GM18508 (cell line): ENCODE measurements around the gene NR1H3.

Experiments used
- ATAC-seq: cut with Tn5 transposase; IDR thresholded peaks from one replicate; pipeline ENCODE4 v1.9.1; 2021; ENCODE audit warnings: moderate number of reproducible peaks; ENCODE audit not compliant: insufficient read depth, unreplicated experiment

The NR1H3 gene

GRCh38 chr11:47268448-47269001 is 10.7 kb downstream of the NR1H3 start:
- no peak for ATAC-seq

- ATAC-seq, result no peak
Observed at GRCh38 chr11:47269002-47269828, 11.4 kb downstream of the NR1H3 start.

DNA sequence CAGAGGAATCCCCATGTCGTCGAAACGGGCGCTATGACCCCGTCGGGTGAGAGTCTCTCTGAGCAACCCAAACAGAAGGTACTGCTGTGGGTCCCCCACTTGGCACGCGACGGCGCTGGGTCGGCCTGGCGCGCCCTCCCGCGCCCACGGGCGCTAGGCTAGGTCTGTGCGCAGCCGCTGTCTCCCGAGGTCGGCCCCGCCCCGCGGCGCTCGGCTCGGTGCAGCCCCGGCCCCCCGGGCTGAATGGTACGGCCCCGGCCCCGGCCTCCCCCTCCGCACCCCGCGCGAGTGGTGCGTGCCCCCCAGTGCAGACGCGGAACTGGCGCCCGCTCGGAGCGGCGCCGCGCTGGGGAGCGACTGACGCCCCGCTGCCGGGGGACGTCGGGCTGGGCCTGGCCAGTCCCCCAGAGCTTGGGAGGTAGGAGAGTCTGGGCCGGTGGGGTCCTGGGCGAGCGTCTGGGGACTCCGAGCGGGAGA is 12.1 kb downstream of the NR1H3 start, which contains the start of gene MADD:
Gene MADD (plus strand): TSS at position 305 of the 477 bp plus-strand sequence.
- no peak for ATAC-seq

DNA sequence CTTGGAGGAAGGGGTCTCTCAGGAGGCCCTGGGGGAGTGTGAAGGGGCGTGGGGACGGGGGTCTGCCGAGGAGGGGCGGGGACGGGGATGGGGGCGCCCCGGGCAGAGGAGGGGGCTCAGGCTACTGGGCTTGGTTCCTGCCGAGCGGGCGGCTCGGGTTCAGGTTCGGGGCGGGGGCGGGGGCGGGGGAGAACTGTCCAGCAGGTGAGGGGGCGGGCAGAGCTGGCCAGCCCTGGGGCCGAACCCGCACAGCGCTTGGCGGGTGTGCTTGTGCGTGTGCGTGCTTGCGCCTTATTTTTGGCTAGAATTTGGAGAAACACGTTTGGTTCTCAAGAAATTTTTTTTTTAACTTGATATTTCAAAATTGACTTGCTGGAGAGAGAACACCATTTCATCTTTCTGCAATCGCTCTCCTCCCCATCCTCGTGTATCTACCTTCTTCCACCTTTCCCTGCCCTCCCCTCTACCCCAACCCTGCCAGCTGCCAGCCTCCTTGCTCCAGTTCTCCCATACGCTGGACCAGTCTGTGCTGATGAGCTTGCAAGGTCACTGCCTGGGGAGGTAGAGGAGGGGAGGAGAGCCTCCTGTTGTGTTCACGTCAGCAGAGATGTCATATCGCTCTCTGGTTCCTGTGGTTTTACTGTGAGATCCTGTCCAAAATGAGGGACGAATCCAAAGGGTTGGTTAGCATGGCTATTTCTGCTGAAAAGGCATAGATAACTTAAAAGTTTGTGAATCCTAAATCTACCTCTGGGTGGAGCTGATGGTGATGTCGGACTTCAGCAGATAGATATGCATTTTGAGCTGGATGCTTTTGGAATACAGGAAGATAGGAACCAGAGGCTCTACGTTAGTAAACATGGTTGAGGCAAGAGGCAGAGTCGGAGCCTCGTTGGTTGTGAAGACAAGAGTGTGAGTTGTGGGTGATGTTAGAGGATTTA is 12.8 kb downstream of the NR1H3 start:
- ATAC-seq, result no peak

DNA sequence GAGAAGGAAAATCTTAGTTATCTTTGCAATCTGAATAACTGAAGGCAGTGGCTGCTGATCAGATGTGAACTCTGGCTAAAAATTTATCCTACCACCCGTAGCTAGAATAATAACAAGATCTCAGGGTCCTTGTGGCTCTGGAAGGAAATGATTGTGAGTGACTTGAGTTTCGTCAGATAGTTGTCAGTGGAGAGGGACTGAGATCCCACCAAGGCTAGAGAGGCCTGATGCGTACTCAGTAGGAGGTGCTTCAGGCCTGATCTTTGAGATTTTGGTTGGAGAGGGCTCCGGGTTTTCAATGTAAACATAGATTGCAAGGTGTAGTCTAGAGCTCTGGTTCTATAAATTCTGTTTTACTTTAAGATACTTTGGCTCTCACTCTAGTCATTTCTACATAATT is 13.5 kb downstream of the NR1H3 start:
- no peak for ATAC-seq

DNA sequence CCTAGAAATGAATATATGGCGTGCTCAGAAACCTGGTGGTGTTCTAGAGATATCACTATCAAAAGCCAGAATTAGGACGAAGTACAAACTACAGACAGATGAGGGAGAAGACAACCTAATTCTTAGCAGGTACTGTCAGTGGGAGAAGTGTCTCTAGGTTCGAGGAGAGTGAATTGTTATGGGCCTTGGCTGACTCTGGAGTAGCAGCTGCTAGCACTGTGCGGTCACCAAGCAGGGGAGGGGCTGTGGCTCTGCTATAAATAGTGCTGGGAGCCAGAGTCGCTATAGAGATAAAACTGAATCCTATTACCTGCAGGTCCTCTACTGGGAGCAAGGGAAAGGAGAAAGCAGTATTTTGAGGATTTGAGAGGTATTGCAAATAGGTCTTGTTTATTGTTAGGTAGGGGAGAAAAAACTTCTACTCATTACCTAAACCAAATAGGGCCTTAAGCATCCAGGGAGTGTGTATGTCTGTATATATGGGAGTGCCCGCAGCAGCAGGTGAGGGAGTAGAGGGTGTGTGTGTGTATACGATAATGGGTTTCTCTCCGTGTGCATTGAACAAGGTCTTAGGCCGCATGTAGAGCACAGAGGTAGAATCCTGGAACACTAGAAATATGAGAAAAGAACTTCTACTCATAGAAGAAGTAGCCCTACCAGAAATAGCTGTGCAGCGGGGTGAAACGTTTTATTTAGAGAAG is 14.3 kb downstream of the NR1H3 start:
- ATAC-seq, result no peak

GRCh38 chr11:47272706-47273105 is 14.9 kb downstream of the NR1H3 start:
- ATAC-seq, result no peak

DNA sequence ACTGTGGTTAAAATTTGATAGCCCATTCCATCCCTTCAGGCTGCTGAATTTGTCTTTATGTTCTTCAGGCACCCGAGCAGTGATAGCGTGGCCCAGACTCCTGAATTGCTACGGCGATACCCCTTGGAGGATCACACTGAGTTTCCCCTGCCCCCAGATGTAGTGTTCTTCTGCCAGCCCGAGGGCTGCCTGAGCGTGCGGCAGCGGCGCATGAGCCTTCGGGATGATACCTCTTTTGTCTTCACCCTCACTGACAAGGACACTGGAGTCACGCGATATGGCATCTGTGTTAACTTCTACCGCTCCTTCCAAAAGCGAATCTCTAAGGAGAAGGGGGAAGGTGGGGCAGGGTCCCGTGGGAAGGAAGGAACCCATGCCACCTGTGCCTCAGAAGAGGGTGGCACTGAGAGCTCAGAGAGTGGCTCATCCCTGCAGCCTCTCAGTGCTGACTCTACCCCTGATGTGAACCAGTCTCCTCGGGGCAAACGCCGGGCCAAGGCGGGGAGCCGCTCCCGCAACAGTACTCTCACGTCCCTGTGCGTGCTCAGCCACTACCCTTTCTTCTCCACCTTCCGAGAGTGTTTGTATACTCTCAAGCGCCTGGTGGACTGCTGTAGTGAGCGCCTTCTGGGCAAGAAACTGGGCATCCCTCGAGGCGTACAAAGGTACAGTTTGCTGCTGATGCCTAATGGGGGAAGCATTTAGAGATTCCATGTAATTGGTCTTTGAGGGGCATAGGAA is 16.9 kb downstream of the NR1H3 start:
- ATAC-seq, result no peak

- no peak for ATAC-seq
Observed at GRCh38 chr11:47276923-47277322, 19.1 kb downstream of the NR1H3 start.

- ATAC-seq, result no peak
Observed at GRCh38 chr11:47278058-47278457, 20.3 kb downstream of the NR1H3 start.

DNA sequence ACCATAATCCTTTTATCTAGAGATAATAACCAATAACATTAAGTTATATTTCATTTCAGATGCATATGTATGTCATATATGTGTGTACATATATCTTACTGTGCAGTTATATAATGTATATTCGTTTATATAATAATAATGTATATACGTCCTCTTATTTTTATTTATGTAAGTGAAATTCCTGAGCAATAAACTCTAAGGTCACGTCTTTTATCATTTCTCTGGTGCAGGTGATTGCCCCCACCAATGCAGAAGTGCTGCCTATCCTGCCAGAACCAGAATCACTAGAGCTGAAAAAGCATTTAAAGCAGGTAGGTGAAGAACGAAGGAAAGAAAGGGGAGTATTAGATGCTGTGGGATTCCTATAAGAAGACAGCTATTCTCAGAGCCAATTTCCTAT is 21.0 kb downstream of the NR1H3 start:
- ATAC-seq, result no peak

DNA sequence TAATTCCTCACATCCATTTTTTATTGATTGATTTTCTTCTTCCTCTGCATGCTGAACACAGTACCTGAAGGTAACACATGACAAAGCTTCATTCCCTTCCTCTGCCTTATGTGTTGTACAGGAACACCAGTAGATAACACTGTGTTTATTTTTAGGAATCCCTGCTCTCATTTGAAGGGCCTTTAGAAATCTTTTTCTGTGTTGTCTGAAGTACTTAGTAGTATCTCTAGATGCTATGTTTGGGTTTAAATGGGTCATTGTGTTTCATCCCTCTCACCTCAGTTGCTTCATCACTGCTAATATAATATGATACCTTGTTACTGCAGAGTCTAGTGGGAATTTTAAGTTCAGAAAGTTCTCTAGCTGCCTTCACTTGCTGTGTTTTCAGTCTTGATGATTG is 22.3 kb downstream of the NR1H3 start:
- ATAC-seq, result no peak

- no peak for ATAC-seq
Observed at GRCh38 chr11:47280860-47281259, 23.1 kb downstream of the NR1H3 start.

- no peak for ATAC-seq
Observed at GRCh38 chr11:47282462-47282861, 24.7 kb downstream of the NR1H3 start.

DNA sequence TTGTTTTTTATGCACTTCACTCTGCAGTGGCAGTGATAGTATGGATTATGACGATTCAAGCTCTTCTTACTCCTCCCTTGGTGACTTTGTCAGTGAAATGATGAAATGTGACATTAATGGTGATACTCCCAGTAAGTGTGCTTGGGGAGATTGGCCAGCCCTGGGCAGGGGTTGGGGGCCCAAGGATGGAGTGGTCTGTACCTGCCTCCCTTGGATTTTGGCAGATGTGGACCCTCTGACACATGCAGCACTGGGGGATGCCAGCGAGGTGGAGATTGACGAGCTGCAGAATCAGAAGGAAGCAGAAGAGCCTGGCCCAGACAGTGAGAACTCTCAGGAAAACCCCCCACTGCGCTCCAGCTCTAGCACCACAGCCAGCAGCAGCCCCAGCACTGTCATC is 26.4 kb downstream of the NR1H3 start:
- ATAC-seq, result no peak

- no peak for ATAC-seq
Observed at GRCh38 chr11:47285969-47286770, 28.4 kb downstream of the NR1H3 start.

- no peak for ATAC-seq
Observed at GRCh38 chr11:47288066-47288465, 30.3 kb downstream of the NR1H3 start.

DNA sequence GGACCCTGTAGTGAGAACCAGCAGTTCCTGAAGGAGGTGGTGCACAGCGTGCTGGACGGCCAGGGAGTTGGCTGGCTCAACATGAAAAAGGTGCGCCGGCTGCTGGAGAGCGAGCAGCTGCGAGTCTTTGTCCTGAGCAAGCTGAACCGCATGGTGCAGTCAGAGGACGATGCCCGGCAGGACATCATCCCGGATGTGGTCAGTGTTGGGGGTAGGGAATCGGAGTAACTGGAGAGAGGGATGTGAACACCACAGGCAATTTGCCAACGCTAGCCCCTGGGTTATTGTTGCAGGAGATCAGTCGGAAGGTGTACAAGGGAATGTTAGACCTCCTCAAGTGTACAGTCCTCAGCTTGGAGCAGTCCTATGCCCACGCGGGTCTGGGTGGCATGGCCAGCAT is 32.1 kb downstream of the NR1H3 start:
- no peak for ATAC-seq

DNA sequence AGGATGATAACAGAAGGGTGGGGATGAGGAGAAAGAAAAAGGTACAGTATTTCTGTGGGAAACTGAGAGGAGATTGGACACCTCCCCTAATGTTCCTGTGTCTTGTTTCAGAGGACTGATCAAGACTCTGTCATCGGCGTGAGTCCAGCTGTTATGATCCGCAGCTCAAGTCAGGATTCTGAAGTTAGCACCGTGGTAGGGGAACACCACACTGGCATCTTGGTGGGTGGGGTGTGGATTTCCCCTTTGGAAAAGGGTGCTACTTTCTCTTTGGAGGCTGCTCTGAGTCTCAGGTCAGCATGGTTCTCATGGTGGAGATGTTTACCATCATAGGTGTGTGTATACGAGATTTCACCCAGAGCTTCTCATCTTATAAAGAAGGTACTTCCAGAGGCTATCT is 37.6 kb downstream of the NR1H3 start:
- no peak for ATAC-seq
